HCT116 (cell line): Measurements from ENCODE around the gene CEMIP2. TPM values are rescaled to one million over a fixed set of nuclear protein-coding genes. Genes with fewer than 3 reads are reported as not detected.

Experiments used
- ATAC-seq: fragments of 200-7000 bp; cut with Tn5 transposase; 2 replicates; pipeline ENCODE4 v1.9.1; 2020; ENCODE audit warnings: mild to moderate bottlenecking, moderate library complexity
- BruUV-seq: library from RNA; stranded (reverse); fragments of 400-500 nt; replicated peaks from 2 replicates; lab custom pipeline; 2021; lab: Mats Ljungman, UMichigan
- CTCF ChIA-PET: fragments of 300-600 bp; sonication (Branson Sonifier 250); formaldehyde crosslinking; loops from one replicate; lab custom pipeline; 2021; ENCODE audit warnings: antibody characterized with exemption; lab: Charles Lee
- POLR2A ChIA-PET: fragments of 300-600, 350-600 bp; sonication (Branson Sonifier 250); formaldehyde crosslinking; loops from one replicate; lab custom pipeline; 2021; ENCODE audit warnings: antibody characterized with exemption; lab: Charles Lee
- RAD21 ChIA-PET, 2 experiments: fragments of 300-600 bp; sonication (Branson Sonifier 250); formaldehyde crosslinking; loops; one replicate each; lab custom pipeline; 2023; ENCODE audit warnings: low total read pairs in 2 of 2; ENCODE audit not compliant: uncharacterized antibody in 2 of 2, unreplicated experiment in 2 of 2, low non-redundant PET in 1 of 2; lab: Charles Lee
- DNase-seq: peaks from one replicate; pipeline ENCODE4 v3.0.0-alpha.2; 2010; ENCODE audit warnings: low read depth, low spot score
- H2AFZ ChIP-seq: fragments of 200-600 bp; shearing (Covaris generic), sonication (generic); 2 replicates; pipeline ENCODE4 v1.6.1; 2017; ENCODE audit warnings: low read depth, mixed run types, mixed read lengths, antibody characterized with exemption, low read length; ENCODE audit not compliant: poor library complexity, severe bottlenecking
- H3K27ac ChIP-seq: 2 replicates; pipeline ENCODE4 v1.5.1; 2012; ENCODE audit warnings: low read depth, low read length
- H3K27me3 ChIP-seq: fragments of 200-600 bp; sonication (generic); 2 replicates; pipeline ENCODE4 v1.6.1; 2016; ENCODE audit warnings: mixed run types, low read length, mixed read lengths; ENCODE audit not compliant: insufficient read depth
- H3K36me3 ChIP-seq, 2 experiments: fragments of 200-500 bp in 1 of 2; fragments of 200-600 bp in 1 of 2; sonication (Bioruptor generic) in 1 of 2; sonication (generic) in 1 of 2; 2 replicates each; pipeline versions ENCODE4 v1.5.1 to v1.6.1; 2014 to 2016; ENCODE audit warnings: low read length in 2 of 2, inconsistent platforms in 1 of 2, mixed read lengths in 1 of 2, mixed run types in 1 of 2; ENCODE audit not compliant: insufficient read depth in 2 of 2, control insufficient read depth in 1 of 2
- H3K4me1 ChIP-seq, 2 experiments: fragments of 200-600 bp in 1 of 2; sonication (generic) in 1 of 2; 2 replicates each; pipeline versions ENCODE4 v1.5.1 to v1.6.1; 2012 to 2017; ENCODE audit warnings: low read length in 2 of 2, inconsistent platforms in 1 of 2, mild to moderate bottlenecking in 1 of 2, mixed read lengths in 1 of 2, mixed run types in 1 of 2, moderate library complexity in 1 of 2; ENCODE audit not compliant: insufficient read depth in 2 of 2, control insufficient read depth in 1 of 2
- H3K4me2 ChIP-seq: fragments of 200-600 bp; sonication (generic); 2 replicates; pipeline ENCODE4 v1.6.1; 2017; ENCODE audit warnings: mixed run types, low read length, mixed read lengths
- H3K4me3 ChIP-seq, 2 experiments: fragments of 200-600 bp in 1 of 2; sonication (generic) in 1 of 2; replicated peaks in 1 of 2; 2 replicates each; pipeline ENCODE4 v1.5.1; 2011 to 2016; ENCODE audit warnings: low read length in 2 of 2, control low read depth in 1 of 2, low read depth in 1 of 2, mild to moderate bottlenecking in 1 of 2, mixed read lengths in 1 of 2, mixed run types in 1 of 2
- H3K79me2 ChIP-seq: fragments of 200-600 bp; sonication (generic); 2 replicates; pipeline ENCODE4 v1.6.1; 2017; ENCODE audit warnings: mild to moderate bottlenecking, mixed run types, low read length, moderate library complexity, mixed read lengths; ENCODE audit not compliant: insufficient read depth
- H3K9ac ChIP-seq: fragments of 200-600 bp; sonication (generic); 2 replicates; pipeline ENCODE4 v1.6.1; 2016; ENCODE audit warnings: low read length, mixed read lengths
- H3K9me2 ChIP-seq: fragments of 200-600 bp; sonication (generic), shearing (Covaris generic); 2 replicates; pipeline ENCODE4 v1.6.1; 2017; ENCODE audit warnings: mixed run types, mild to moderate bottlenecking, moderate library complexity; ENCODE audit not compliant: insufficient read depth
- H3K9me3 ChIP-seq, 2 experiments: fragments of 200-500 bp in 1 of 2; fragments of 200-600 bp in 1 of 2; sonication (Bioruptor generic) in 1 of 2; sonication (generic) in 1 of 2; 2 replicates each; pipeline ENCODE4 v1.6.1; 2014 to 2017; ENCODE audit warnings: low read length in 2 of 2, mixed read lengths in 2 of 2, inconsistent platforms in 1 of 2, low read depth in 1 of 2, mild to moderate bottlenecking in 1 of 2, mixed run types in 1 of 2, moderate library complexity in 1 of 2; ENCODE audit not compliant: control insufficient read depth in 1 of 2, insufficient read depth in 1 of 2
- H4K20me1 ChIP-seq: fragments of 200-600 bp; sonication (generic), shearing (Covaris generic); 2 replicates; pipeline ENCODE4 v1.6.1; 2017; ENCODE audit warnings: mixed run types, mild to moderate bottlenecking, moderate library complexity; ENCODE audit not compliant: insufficient read depth
- CEBPB ChIP-seq: IDR thresholded peaks from 2 replicates; pipeline ENCODE4 v1.6.1; 2012; ENCODE audit warnings: low read depth
- ELF1 ChIP-seq: IDR thresholded peaks from 2 replicates; pipeline ENCODE4 v1.6.1; 2012; ENCODE audit warnings: low read depth, borderline replicate concordance
- EZH2 ChIP-seq: fragments of 200-600 bp; sonication (generic); IDR thresholded peaks from 2 replicates; pipeline ENCODE4 v1.6.1; 2017; ENCODE audit warnings: antibody characterized with exemption, mixed run types
- EZH2phosphoT487 ChIP-seq: fragments of 200-600 bp; IDR thresholded peaks from 2 replicates; pipeline ENCODE4 v1.6.1; 2018; ENCODE audit warnings: antibody characterized with exemption, borderline replicate concordance
- FOSL1 ChIP-seq: IDR thresholded peaks from 2 replicates; pipeline ENCODE4 v1.6.1; 2012; ENCODE audit warnings: low read depth
- JUND ChIP-seq: IDR thresholded peaks from 2 replicates; pipeline ENCODE4 v1.6.1; 2012
- POLR2A ChIP-seq: IDR thresholded peaks from 2 replicates; pipeline ENCODE4 v1.7.0; 2011; ENCODE audit warnings: borderline replicate concordance; ENCODE audit not compliant: insufficient read depth, insufficient read length; ENCODE audit errors: extremely low read depth
- POLR2AphosphoS5 ChIP-seq: IDR thresholded peaks from 2 replicates; pipeline ENCODE4 v1.6.1; 2011; ENCODE audit warnings: mild to moderate bottlenecking, low read depth, low read length, moderate library complexity
- RAD21 ChIP-seq: IDR thresholded peaks from 2 replicates; pipeline ENCODE4 v1.6.1; 2012; ENCODE audit warnings: low read depth, mild to moderate bottlenecking
- SP1 ChIP-seq: IDR thresholded peaks from 2 replicates; pipeline ENCODE4 v1.6.1; 2012; ENCODE audit warnings: low read depth
- TCF7L2 ChIP-seq: IDR thresholded peaks from 2 replicates; pipeline ENCODE4 v1.7.0; 2011; ENCODE audit warnings: borderline replicate concordance, inconsistent platforms; ENCODE audit not compliant: insufficient read depth, insufficient read length; ENCODE audit errors: extremely low read depth
- ZFX ChIP-seq: fragments of 450-650 bp; IDR thresholded peaks from 2 replicates; pipeline ENCODE4 v1.6.1; 2017
- ZNF274 ChIP-seq: fragments of 200-500 bp; sonication (Bioruptor generic); IDR thresholded peaks from 2 replicates; pipeline ENCODE4 v1.6.1; 2014; ENCODE audit warnings: mild to moderate bottlenecking, low read depth, low read length, inconsistent platforms
- intact Hi-C: fragments of 100-400 bp; cut with micrococcal nuclease; formaldehyde crosslinking; loops from 2 replicates; pipeline ENCODE4 v1.10.0; 2022
- total RNA-seq: library from RNA; stranded (reverse); gene quantifications from one replicate; pipeline ENCODE4 v1.2.1, GENCODE V29; 2021; ENCODE audit not compliant: unreplicated experiment
- TF ChIP-seq, protein P1 (sequence below), 3 experiments: fragments of 200-600 bp in 1 of 3; sonication (generic) in 1 of 3; IDR thresholded peaks in 2 of 3; conservative IDR thresholded peaks in 1 of 3; 2 replicates each; pipeline ENCODE4 v1.5.1; 2012 to 2017; ENCODE audit warnings: low read depth in 2 of 3, low read length in 2 of 3, antibody characterized with exemption in 1 of 3, borderline replicate concordance in 1 of 3, control low read depth in 1 of 3, mild to moderate bottlenecking in 1 of 3, mixed read lengths in 1 of 3, mixed run types in 1 of 3, moderate library complexity in 1 of 3; ENCODE audit not compliant: insufficient read depth in 1 of 3
- TF ChIP-seq, protein P2 (sequence below): IDR thresholded peaks from 2 replicates; pipeline ENCODE4 v1.6.1; 2012
- TF ChIP-seq, protein P3 (sequence below): IDR thresholded peaks from 2 replicates; pipeline ENCODE4 v1.6.1; 2012

CEMIP2 gene
- total RNA-seq, 1 experiment from 2014 or later, result 14.3 TPM

DNA sequence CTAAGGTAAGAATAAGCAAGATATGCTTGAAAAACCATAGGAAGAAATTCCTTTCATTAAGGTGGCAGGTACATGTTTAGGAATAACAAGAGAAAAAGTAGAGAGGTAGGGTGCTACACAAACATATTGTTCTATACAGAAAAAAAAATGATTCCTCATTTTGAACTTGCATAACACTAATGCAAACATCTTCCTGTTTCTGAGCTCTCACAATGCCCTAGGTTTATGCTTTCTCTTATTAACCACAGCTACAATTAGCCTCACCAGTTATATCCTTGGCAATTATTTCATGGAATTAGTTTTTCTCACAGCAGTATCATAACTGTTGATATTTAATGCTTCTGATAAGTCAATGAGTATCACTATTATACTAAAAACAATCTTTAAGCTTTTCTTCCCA lies 20.7 kb downstream of the CEMIP2 start:
- no peaks in the 10 kb centered on the region for H4K20me1 ChIP-seq
- DNase-seq (no peak), ATAC-seq (no peak)
- no TSS peak for BruUV-seq
- no peaks in the 10 kb centered on the region for H3K27me3 ChIP-seq
- no peaks in the 10 kb centered on the region for H3K36me3 ChIP-seq
- H3K79me2 ChIP-seq, result no peaks in the 10 kb centered on the region
- RAD21 ChIA-PET, result no interaction called here
- H3K9me3 ChIP-seq, result no peaks in the 10 kb centered on the region
- H3K4me2 ChIP-seq, result no peak overlapping the region
- no peak overlapping the region for H2AFZ ChIP-seq
- intact Hi-C loops, result no loop called here
- H3K4me3 ChIP-seq, result no peak overlapping the region
- no peak overlapping the region for H3K9ac ChIP-seq
- no peaks in the 10 kb centered on the region for H3K9me2 ChIP-seq
- no peak for TF ChIP-seq POLR2A
- no peak for TF ChIP-seq EZH2
- TF ChIP-seq, protein P1, sequence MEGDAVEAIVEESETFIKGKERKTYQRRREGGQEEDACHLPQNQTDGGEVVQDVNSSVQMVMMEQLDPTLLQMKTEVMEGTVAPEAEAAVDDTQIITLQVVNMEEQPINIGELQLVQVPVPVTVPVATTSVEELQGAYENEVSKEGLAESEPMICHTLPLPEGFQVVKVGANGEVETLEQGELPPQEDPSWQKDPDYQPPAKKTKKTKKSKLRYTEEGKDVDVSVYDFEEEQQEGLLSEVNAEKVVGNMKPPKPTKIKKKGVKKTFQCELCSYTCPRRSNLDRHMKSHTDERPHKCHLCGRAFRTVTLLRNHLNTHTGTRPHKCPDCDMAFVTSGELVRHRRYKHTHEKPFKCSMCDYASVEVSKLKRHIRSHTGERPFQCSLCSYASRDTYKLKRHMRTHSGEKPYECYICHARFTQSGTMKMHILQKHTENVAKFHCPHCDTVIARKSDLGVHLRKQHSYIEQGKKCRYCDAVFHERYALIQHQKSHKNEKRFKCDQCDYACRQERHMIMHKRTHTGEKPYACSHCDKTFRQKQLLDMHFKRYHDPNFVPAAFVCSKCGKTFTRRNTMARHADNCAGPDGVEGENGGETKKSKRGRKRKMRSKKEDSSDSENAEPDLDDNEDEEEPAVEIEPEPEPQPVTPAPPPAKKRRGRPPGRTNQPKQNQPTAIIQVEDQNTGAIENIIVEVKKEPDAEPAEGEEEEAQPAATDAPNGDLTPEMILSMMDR (IDR thresholded peaks at IDR 0.05 in 2 of 3, conservative IDR thresholded peaks at IDR 0.05 in 1 of 3; ENCODE audit: borderline replicate concordance in 1 of 3, insufficient read depth in 1 of 3, low read depth in 2 of 3, low read length in 2 of 3), result no peak
- no peak for TF ChIP-seq ZNF274
- TF ChIP-seq ZFX, result no peak
- no peak for TF ChIP-seq RAD21
- TF ChIP-seq SP1, result no peak
- TF ChIP-seq TCF7L2, result no peak
- no peak for TF ChIP-seq ELF1
- TF ChIP-seq, protein P2, sequence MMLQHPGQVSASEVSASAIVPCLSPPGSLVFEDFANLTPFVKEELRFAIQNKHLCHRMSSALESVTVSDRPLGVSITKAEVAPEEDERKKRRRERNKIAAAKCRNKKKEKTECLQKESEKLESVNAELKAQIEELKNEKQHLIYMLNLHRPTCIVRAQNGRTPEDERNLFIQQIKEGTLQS, result no peak
- TF ChIP-seq, protein P3, sequence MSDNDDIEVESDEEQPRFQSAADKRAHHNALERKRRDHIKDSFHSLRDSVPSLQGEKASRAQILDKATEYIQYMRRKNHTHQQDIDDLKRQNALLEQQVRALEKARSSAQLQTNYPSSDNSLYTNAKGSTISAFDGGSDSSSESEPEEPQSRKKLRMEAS, result no peak
- no peak for TF ChIP-seq JUND
- TF ChIP-seq POLR2AphosphoS5, result no peak
- no peak for TF ChIP-seq FOSL1
- TF ChIP-seq CEBPB, result no peak
- TF ChIP-seq EZH2phosphoT487, result no peak
- no peak overlapping the region for H3K27ac ChIP-seq
- H3K4me1 ChIP-seq, result peaks cover 6 to 11% of the 10 kb centered on the region in 2 experiments; a peak in 2 of 4 replicates
- POLR2A ChIA-PET, result no interaction called here
- CTCF ChIA-PET, result no interaction called here
